ENCODE results near the gene MX1.

Gene MX1

GRCh38 chr21:41508415-41509144, 82.5 kb downstream of the MX1 start:
- TF ChIP-seq POLR2A (IDR thresholded peaks at IDR 0.05; ENCODE audit: low read depth, low read length), result no peak
- no peak for DNase-seq (ENCODE audit: insufficient read length, low spot score)
- no peak for FAIRE-seq

Measured in H54 (cell line).